Common myeloid progenitor, CD34-positive (primary cell): ENCODE results near the gene SLC27A5.
"Not testable (repeated sequence)": the region's sequence is repeated elsewhere in the genome, so short reads cannot be mapped to it uniquely, and the experiment has no call there.

Experiments
- CTCF ChIA-PET: fragments of 350-600 bp; sonication (Branson Sonifier 250); formaldehyde crosslinking; loops from one replicate; lab custom pipeline; 2021; ENCODE audit warnings: antibody characterized with exemption; lab: Charles Lee
- POLR2A ChIA-PET: fragments of 350-600 bp; sonication (Branson Sonifier 250); formaldehyde crosslinking; loops from one replicate; lab custom pipeline; 2021; ENCODE audit warnings: antibody characterized with exemption; lab: Charles Lee
- DNase-seq, 3 donors: peaks; one replicate each; pipeline versions ENCODE4 v3.0.0 to v3.0.0-alpha.2; 2013
- H3K27ac ChIP-seq, 2 experiments: 1 replicate in 1 of 2; 2 replicates in 1 of 2; pipeline ENCODE4 v1.7.0; 2013; ENCODE audit warnings: inconsistent platforms in 2 of 2, low read length in 2 of 2, mild to moderate bottlenecking in 2 of 2, low read depth in 1 of 2, moderate library complexity in 1 of 2; ENCODE audit not compliant: severe bottlenecking in 2 of 2, insufficient read depth in 1 of 2, poor library complexity in 1 of 2
- H3K27me3 ChIP-seq, 5 experiments: replicated peaks in 2 of 5; 1 replicate in 3 of 5; 2 replicates in 2 of 5; pipeline versions ENCODE4 v1.6.1 to v1.7.0; 2013; ENCODE audit warnings: low read length in 4 of 5, mild to moderate bottlenecking in 2 of 5, moderate library complexity in 2 of 5, inconsistent platforms in 1 of 5; ENCODE audit not compliant: insufficient read depth in 5 of 5, control insufficient read depth in 4 of 5
- H3K36me3 ChIP-seq, 4 experiments: 1 replicate in 2 of 4; 2 replicates in 2 of 4; pipeline versions ENCODE4 v1.6.1 to v1.7.0; 2013; ENCODE audit warnings: low read length in 3 of 4, control low read depth in 1 of 4, mild to moderate bottlenecking in 1 of 4; ENCODE audit not compliant: control insufficient read depth in 4 of 4, insufficient read depth in 4 of 4
- H3K4me1 ChIP-seq, 4 experiments: 1 replicate in 3 of 4; 2 replicates in 1 of 4; pipeline versions ENCODE4 v1.6.1 to v1.7.1; 2013; ENCODE audit warnings: low read length in 3 of 4, mild to moderate bottlenecking in 3 of 4, control low read depth in 1 of 4, inconsistent platforms in 1 of 4, moderate library complexity in 1 of 4; ENCODE audit not compliant: control insufficient read depth in 4 of 4, insufficient read depth in 4 of 4; ENCODE audit errors: control extremely low read depth in 1 of 4
- H3K4me3 ChIP-seq, 7 experiments: 1 replicate in 4 of 7; 2 replicates in 3 of 7; pipeline versions ENCODE4 v1.5.1 to v1.7.0; 2013; ENCODE audit warnings: mild to moderate bottlenecking in 7 of 7, low read length in 6 of 7, moderate library complexity in 6 of 7, inconsistent platforms in 2 of 7, low read depth in 2 of 7, control low read depth in 1 of 7; ENCODE audit not compliant: insufficient read depth in 4 of 7, control insufficient read depth in 1 of 7; ENCODE audit errors: extremely low read depth in 1 of 7
- H3K9me3 ChIP-seq, 5 experiments: 1 replicate in 4 of 5; 2 replicates in 1 of 5; pipeline versions ENCODE4 v1.6.1 to v1.7.1; 2013; ENCODE audit warnings: low read length in 4 of 5, mild to moderate bottlenecking in 2 of 5, inconsistent platforms in 1 of 5, low read depth in 1 of 5, moderate library complexity in 1 of 5; ENCODE audit not compliant: control insufficient read depth in 4 of 5, insufficient read depth in 2 of 5; ENCODE audit errors: control extremely low read depth in 1 of 5
- WGBS: methylation state at CpG from one replicate; pipeline ENCODE4 v1.1.5; 2013; ENCODE audit not compliant: insufficient coverage; 5-methylcytosine and 5-hydroxymethylcytosine counted together

The SLC27A5 gene

GRCh38 chr19:58497634-58498170, 14.1 kb downstream of the SLC27A5 start:
- Histone ChIP-seq H3K36me3 (no peaks in the 10 kb centered on the region), H3K4me1 (peaks cover 3 to 24% (median 22%) of the 10 kb centered on the region in 4 experiments), H3K4me3 (peak overlapping the region in 3 of 7 experiments; percentile 81 to 84 (median 81)), H3K27me3 (no peaks in the 10 kb centered on the region), H3K27ac (no peak overlapping the region), H3K9me3 (no peaks in the 10 kb centered on the region)
- CTCF ChIA-PET, result no interaction called here
- no peak for DNase-seq
- POLR2A ChIA-PET, result no interaction called here
- WGBS, result 94% methylated on average over 6 of the region's 8 CpGs

DNA sequence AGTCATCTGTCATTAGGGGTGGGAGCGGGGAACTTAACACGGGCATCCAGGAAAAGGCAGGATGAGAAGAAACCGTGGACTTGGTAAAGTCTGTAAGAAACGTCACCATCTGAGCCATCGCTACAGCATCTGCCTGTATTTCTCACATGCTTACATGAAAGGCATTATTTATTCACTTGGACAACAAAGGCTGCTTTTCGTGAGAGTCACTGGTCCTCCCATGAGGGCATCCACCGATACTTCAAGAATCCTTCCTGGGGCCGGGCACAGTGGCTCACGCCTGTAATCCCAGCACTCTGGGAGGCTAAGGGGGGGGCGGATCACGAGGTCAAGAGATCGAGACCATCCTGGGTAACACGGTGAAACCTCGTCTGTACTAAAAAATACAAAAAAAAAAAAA, 19.5 kb downstream of the SLC27A5 start:
- ChIA-PET CTCF (no interaction called here), POLR2A (no interaction called here)
- Histone ChIP-seq H3K9me3 (no peaks in the 10 kb centered on the region), H3K27me3 (no peaks in the 10 kb centered on the region), H3K27ac (no peak overlapping the region), H3K4me3 (no peak overlapping the region), H3K4me1 (peaks cover 0 to under 1% (median 0%) of the 10 kb centered on the region in 4 experiments), H3K36me3 (no peaks in the 10 kb centered on the region)
- WGBS, result 98% methylated on average over 5 of the region's 14 CpGs
- no peak for DNase-seq

DNA sequence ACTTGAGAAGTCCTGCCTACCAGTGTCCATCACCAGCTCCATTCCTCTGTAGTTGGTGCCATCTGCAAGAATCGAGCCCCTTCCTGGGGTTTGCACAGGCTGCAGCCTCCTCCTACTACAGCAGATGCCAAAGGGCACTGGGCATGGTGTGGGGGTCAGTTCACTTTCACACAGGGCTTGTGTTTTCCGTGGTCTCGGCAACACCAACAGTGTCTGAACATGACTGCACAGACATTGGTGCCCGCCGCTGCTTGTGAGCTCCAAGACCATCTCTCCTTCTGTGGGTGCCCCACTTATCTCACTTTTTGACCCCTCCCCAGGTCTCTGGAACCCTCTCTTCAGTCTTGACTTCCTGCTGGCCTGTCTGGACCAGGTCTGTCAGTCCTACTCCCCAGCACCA, 20.4 kb downstream of the SLC27A5 start:
- ChIA-PET CTCF (no interaction called here), POLR2A (no interaction called here)
- no peaks in the 10 kb centered on the region for H3K9me3 ChIP-seq
- no peak for DNase-seq
- H3K27me3 ChIP-seq, result no peaks in the 10 kb centered on the region
- WGBS, result 90% methylated on average over 3 of the region's 5 CpGs
- H3K4me3 ChIP-seq, result no peak overlapping the region
- H3K27ac ChIP-seq, result no peak overlapping the region
- no peaks in the 10 kb centered on the region for H3K4me1 ChIP-seq
- H3K36me3 ChIP-seq, result no peaks in the 10 kb centered on the region

DNA sequence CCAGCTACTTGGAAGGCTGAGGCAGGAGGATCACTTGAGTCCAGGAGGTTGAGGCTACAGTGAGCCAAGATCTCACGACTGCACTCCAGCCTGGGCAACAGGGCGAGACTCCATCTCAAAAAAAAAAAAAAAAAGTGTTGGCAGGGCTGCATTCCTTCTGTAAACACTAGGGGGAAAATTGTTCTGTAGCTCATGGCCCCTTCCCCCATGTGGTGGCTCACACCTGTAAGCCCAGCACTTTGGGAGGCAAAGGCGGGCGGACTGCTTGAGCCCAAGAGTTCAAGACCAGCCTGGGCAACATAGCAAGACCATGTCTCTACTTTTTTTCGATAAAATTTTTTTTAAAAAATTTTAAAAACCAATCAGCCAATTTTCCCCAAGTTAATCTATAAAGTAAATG, 27.4 kb downstream of the SLC27A5 start:
- H3K9me3 ChIP-seq, H3K27ac ChIP-seq, H3K4me1 ChIP-seq, H3K4me3 ChIP-seq, H3K27me3 ChIP-seq, POLR2A ChIA-PET: not testable (repeated sequence)
- WGBS, result no CpG with 5 or more reads among the region's 5 CpGs
- CTCF ChIA-PET, result interaction anchor here (1.1 kb wide), 1 partner anchor 12 kb away, joined by 5 read pairs; no protein-coding TSS in a partner anchor
- DNase-seq, result peak; percentile 18 to 53 (median 43)
- peaks cover 0 to 25% (median 11%) of the 10 kb centered on the region in 4 experiments for H3K36me3 ChIP-seq

DNA sequence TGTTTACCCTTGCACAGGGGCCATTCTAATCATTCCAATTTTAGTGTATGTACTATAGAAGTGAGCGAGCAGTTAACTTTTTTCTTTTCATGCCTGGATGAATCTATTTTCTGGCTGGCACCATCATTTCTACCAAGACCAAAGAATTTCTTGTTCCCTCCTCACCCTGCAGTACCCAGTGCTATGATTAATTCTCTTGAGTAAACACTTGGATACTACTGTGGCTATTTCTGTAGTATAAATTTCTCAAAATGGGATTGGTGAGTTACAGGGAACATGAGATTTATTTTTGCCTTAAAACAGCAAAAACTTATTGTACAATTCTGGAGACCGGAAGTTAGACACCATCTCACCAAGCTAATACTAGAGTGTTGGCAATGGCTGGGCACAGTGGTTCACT, 28.0 kb downstream of the SLC27A5 start:
- POLR2A ChIA-PET, result no interaction called here
- no peaks in the 10 kb centered on the region for H3K27me3 ChIP-seq
- H3K4me3 ChIP-seq, result no peak overlapping the region
- DNase-seq, result no peak
- H3K36me3 ChIP-seq, result peaks cover 0 to 31% (median 11%) of the 10 kb centered on the region in 4 experiments
- WGBS, result 100% methylated on average over 1 of the region's 2 CpGs
- no peaks in the 10 kb centered on the region for H3K4me1 ChIP-seq
- H3K9me3 ChIP-seq, result no peaks in the 10 kb centered on the region
- H3K27ac ChIP-seq, result no peak overlapping the region
- CTCF ChIA-PET, result interaction anchor here (1.1 kb wide), 1 partner anchor 13 kb away, joined by 5 read pairs; no protein-coding TSS in a partner anchor

GRCh38 chr19:58482372-58482771, 29.4 kb downstream of the SLC27A5 start:
- Histone ChIP-seq H3K36me3 (peaks cover 0 to 31% (median 12%) of the 10 kb centered on the region in 4 experiments), H3K27ac (no peak overlapping the region), H3K27me3 (no peaks in the 10 kb centered on the region), H3K4me3 (no peak overlapping the region), H3K9me3 (no peaks in the 10 kb centered on the region), H3K4me1 (peaks cover 0 to under 1% (median 0%) of the 10 kb centered on the region in 4 experiments)
- POLR2A ChIA-PET, result no interaction called here
- CTCF ChIA-PET, result no interaction called here
- WGBS, result 95% methylated on average over 5 of the region's 7 CpGs
- DNase-seq, result no peak

GRCh38 chr19:58480831-58481230, 31.0 kb downstream of the SLC27A5 start:
- peaks cover 0 to 31% (median 12%) of the 10 kb centered on the region in 4 experiments for H3K36me3 ChIP-seq

More at GRCh38 chr19:58480831-58481230, 31.0 kb downstream of the SLC27A5 start:
- CTCF ChIA-PET, result interaction anchor here (0.6 to 1.0 kb wide), 2 partner anchors 13 to 100 kb away, joined by 4 to 5 read pairs; no protein-coding TSS in a partner anchor
- no peak overlapping the region for H3K27ac ChIP-seq
- peaks cover 3 to 12% (median 11%) of the 10 kb centered on the region in 4 experiments for H3K4me1 ChIP-seq
- POLR2A ChIA-PET, result interaction anchor here (0.7 kb wide), 1 partner anchor 53 kb away, joined by 3 read pairs; no protein-coding TSS in a partner anchor
- H3K27me3 ChIP-seq, result no peaks in the 10 kb centered on the region
- no peaks in the 10 kb centered on the region for H3K9me3 ChIP-seq
- WGBS, result no CpG with 5 or more reads among the region's 2 CpGs
- no peak overlapping the region for H3K4me3 ChIP-seq
- DNase-seq, result no peak
